Ishikawa (cell line): ENCODE results near the gene LGI2.

Source experiments
- EP300 ChIP-seq: IDR thresholded peaks from 2 replicates; pipeline ENCODE4 v1.6.1; 2012; ENCODE audit warnings: borderline replicate concordance
- FOXM1 ChIP-seq: IDR thresholded peaks from 2 replicates; pipeline ENCODE4 v1.6.1; 2012; ENCODE audit warnings: low read depth, borderline replicate concordance
- NFIC ChIP-seq: IDR thresholded peaks from 2 replicates; pipeline ENCODE4 v1.6.1; 2012
- RAD21 ChIP-seq: IDR thresholded peaks from 2 replicates; pipeline ENCODE4 v1.6.1; 2012; ENCODE audit warnings: low read depth
- TAF1 ChIP-seq: IDR thresholded peaks from 2 replicates; pipeline ENCODE4 v1.6.1; 2012; ENCODE audit warnings: low read depth, mild to moderate bottlenecking
- TCF12 ChIP-seq: IDR thresholded peaks from 2 replicates; pipeline ENCODE4 v1.6.1; 2012; ENCODE audit warnings: low read depth
- USF1 ChIP-seq: IDR thresholded peaks from 2 replicates; pipeline ENCODE4 v1.6.1; 2012
- YY1 ChIP-seq: IDR thresholded peaks from 2 replicates; pipeline ENCODE4 v1.6.1; 2012; ENCODE audit warnings: low read depth
- TF ChIP-seq, protein P1 (sequence below): IDR thresholded peaks from 2 replicates; pipeline ENCODE4 v1.6.1; 2012; ENCODE audit warnings: low read depth, mild to moderate bottlenecking

DNA sequence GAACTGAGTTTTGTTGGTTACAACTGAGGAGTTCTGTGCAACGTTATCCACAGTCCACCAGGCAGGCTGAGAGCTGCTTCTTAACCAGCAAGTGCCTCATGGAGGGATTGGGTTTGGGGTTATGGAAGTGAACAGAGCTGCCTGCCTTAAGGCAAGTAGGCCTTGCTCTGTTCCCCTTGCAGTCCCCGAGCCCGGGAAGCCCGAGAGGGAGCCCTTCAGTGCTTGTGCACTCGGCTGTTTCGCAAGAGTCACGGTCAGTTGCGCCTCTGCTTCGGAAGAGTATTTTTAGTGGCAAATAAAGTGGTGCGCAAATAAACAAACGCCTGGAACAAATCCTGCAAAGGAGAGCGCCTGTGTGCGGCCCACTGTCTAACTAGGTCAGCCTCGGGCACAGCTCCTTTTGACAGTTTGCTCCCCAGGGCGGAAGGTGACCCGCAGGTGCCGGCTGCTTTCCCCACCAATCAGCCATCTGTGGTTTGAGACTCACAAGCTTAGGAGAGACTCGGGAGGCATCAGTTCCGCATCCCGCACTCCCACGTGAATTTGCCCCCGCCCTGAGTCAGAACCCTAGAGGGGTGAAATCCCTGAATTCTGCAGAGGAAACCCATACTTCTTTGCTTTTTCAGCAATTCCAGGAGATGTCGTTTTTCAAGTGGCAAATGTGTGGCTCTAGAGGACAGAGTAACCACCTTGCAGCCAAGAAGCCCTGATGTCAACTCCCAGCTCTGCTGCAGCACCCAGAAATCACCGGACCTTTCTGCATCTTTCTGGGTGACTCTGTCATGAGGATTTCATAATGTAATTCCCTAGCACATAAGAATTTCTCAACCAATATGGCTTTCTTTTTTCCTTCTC is 56.8 kb downstream of the LGI2 start:
- TF ChIP-seq NFIC (no peak), FOXM1 (no peak), TCF12 (no peak), TAF1 (no peak), YY1 (no peak), EP300 (no peak), USF1 (no peak), RAD21 (no peak)
- TF ChIP-seq, protein P1, sequence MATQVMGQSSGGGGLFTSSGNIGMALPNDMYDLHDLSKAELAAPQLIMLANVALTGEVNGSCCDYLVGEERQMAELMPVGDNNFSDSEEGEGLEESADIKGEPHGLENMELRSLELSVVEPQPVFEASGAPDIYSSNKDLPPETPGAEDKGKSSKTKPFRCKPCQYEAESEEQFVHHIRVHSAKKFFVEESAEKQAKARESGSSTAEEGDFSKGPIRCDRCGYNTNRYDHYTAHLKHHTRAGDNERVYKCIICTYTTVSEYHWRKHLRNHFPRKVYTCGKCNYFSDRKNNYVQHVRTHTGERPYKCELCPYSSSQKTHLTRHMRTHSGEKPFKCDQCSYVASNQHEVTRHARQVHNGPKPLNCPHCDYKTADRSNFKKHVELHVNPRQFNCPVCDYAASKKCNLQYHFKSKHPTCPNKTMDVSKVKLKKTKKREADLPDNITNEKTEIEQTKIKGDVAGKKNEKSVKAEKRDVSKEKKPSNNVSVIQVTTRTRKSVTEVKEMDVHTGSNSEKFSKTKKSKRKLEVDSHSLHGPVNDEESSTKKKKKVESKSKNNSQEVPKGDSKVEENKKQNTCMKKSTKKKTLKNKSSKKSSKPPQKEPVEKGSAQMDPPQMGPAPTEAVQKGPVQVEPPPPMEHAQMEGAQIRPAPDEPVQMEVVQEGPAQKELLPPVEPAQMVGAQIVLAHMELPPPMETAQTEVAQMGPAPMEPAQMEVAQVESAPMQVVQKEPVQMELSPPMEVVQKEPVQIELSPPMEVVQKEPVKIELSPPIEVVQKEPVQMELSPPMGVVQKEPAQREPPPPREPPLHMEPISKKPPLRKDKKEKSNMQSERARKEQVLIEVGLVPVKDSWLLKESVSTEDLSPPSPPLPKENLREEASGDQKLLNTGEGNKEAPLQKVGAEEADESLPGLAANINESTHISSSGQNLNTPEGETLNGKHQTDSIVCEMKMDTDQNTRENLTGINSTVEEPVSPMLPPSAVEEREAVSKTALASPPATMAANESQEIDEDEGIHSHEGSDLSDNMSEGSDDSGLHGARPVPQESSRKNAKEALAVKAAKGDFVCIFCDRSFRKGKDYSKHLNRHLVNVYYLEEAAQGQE, result no peak
